Activated CD8-positive, alpha-beta memory T cell treated with anti-CD3 and anti-CD28 coated beads for 4 hours (primary cell): ENCODE results near the gene USP53.
"Not testable (repeated sequence)": the region's sequence is repeated elsewhere in the genome, so short reads cannot be mapped to it uniquely, and the experiment has no call there.

Experiments used
- DNase-seq, 2 donors: peaks; one replicate each; pipeline ENCODE4 v3.0.0-alpha.2; 2020; ENCODE audit warnings: low read depth in 2 of 2

Gene USP53

DNA sequence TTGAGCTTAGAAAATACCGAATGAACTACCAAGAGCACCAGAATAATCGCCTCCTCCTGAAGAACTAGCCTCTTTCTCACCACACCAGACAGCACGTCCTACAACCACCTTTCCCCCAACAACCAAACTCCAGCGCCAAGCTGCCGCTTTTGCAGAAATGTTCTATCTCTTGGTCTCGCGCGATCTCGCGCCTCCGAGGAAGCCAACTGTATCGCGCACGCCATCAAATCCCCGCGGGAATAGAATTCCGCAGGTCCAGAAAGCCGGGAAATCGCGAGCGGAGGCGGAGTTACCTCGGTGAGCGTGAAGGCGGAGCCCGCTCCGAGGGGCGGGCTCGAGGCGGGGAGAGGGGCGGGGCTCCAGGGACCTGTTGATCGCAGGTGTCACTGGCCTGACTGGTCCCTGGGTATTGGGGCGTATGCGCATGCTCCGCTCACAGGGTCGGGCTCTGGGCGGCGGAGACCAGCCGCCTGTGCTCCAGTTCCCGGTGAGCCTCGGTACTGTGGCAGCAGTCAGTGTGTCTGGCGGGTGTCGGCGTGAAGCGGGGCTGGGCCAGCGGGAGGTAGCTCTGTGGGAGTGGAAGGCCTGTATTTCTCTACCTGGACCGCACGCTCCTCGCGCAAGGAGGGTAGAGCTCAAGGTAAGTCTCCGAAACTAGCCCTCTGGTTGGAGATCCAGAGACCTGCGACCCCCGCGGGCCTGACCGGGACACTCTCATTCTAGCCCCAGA lies at the start of gene USP53:
Gene USP53 (plus strand): TSS at position 480 of the 730 bp plus-strand sequence. CDS start 27,047 bp downstream, outside the sequence.
- peak; percentile 94 to 96 for DNase-seq

DNA sequence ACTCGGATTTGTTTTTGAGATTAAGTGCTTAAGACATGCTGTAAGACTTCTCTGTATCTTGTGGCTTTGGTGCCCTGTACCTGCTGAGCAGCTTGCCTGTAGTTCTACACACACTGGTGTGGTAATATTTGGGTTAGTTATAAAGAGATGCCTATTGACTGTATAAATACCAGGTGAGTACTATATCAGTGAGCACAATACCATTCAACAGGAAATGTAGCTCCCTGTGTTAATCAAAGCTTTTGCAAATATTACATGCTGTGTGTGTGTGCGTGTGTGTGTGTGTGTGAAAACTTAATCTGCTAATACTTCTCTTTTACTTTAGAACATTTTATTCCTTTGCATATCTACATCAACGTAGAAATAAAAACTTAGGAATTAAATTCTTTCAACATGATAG lies 46.7 kb upstream of the USP53 start:
- DNase-seq = no peak

DNA sequence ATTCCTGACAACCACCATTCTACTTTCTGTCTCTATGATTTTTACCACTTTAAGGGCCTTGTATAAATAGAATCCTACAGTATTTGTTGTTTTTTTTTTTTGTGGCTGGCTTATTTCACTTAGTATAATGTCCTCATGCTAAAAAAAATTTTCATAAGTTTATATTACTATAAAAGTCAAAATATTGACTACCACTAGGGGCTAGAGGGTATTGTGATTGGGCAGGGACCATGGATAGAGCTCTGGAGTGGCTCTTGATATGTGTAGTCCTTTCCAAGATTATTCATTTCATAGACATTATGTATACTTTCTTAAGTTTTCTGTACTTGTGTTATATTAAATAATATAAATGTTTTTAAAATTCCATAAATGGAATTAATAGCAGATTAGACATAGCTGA lies 42.3 kb upstream of the USP53 start:
- no peak for DNase-seq

DNA sequence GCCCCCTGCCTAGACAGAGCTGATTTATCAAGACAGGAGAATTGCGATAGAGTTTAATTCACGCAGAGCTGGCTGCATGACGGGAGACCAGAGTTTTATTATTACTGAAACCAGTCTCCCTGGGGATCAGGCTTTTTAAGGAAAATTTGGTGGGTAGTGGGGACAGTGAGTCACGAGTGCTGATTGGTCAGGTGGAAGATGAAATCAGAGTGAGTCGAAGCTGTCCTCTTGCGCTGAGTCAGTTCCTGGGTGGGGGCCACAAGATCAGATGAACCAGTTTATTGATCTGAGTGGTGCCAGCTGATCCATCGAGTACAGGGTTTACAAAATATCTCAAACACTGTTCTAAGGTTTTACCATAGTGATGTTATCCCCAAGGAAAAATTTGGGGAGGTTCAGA lies 40.3 kb upstream of the USP53 start:
- no peak for DNase-seq

DNA sequence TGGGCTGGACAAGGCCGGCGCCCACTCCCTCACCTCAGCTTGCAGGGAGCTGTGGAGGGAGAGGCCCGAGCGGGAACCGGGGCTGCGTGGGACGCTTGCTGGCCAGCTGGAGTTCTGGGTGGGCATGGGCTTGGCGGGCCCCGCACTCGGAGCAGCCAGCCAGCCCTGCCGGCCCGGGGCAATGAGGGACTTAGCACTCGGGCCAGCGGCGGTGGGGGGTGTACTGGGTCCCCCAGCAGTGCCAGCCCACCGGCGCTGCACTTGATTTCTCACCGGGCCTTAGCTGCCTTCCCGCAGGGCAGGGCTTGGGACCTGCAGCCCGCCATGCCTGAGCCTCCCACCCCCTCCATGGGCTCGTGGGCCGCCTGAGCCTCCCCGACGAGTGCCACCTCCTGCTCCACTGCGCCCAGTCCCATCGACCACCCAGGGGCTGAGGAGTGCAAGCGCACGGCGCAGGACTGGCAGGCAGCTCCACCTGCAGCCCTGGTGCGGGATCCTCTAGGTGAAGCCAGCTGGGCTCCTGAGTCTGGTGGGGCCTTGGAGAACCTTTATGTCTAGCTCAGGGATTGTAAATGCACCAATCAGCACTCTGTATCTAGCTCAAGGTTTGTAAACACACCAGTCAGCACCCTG lies 38.7 kb upstream of the USP53 start:
- not testable (repeated sequence) for DNase-seq

DNA sequence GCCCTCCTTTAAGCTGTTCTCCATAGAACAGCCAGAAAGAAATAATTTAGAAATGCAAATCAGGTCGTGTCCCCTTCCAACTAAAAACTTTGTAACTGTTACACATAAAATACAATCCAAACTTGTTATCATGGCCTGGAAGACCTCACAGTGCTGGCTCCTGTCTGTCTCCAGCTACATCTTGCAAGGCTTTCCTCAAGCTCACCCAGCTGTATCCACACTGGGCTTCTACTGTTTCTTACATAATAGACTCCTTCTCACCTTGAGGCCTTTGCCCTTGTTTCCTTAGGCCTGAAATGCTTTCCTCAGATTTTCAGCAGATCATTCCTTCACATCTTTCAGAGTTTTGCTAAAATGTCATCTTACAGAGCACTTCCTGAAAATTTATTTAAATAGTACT lies 33.5 kb upstream of the USP53 start:
- DNase-seq = no peak

DNA sequence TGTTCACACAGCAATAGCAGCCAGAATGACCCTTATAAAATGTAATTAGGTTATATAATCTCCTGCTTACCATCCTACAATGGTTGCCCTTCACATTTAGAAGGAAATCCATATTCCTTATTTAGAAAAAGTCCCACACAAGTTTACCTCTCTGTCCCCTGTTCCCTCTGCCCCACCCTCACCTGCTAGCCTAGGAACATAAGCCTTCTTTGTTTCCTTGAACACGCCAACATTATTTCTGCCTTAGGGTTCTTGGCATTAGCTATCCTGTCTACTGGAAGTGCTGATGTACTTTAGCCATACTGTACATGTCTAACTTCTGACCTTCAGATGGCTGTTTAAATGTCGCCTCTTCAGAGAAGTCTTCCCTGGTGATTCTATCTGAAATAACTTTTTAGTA lies 28.4 kb upstream of the USP53 start:
- DNase-seq = no peak

DNA sequence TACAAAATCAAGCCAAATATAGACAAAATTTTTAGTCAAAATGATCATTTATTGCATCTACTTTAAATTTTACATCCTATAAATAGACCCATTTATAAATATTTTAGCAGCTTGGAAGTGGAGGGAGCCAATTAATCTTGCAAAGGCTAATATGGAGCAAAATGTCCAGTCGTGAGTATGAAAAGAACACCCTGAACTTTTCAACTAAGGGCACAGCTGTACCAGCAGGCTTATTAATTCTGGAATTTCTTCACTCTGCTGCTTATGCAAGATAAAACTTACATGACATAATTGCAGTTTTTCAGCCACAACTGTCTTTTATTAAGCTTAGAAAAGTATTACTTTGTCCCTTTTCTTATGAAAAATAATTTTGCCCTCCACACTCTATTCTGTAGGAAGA lies 22.9 kb upstream of the USP53 start:
- DNase-seq = no peak

DNA sequence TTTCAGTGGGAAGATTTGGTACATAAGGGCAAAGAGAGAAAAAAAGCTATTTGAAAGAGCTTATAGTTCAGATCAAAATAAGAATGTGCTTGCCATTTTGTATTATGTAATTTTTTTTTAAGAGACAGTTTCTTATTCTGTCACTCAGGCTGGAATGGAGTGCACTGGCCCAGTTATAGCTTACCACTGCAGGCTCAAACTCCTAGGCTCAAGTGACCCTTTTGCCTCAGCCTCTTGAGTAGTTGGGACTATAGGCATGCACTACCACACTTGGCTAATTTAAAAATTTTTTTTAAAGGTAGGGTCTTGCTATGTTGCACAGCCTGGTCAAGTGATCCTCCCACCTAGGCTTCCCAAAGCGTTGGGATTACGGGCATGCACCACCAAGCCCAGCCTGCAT lies 22.2 kb upstream of the USP53 start:
- DNase-seq = no peak

DNA sequence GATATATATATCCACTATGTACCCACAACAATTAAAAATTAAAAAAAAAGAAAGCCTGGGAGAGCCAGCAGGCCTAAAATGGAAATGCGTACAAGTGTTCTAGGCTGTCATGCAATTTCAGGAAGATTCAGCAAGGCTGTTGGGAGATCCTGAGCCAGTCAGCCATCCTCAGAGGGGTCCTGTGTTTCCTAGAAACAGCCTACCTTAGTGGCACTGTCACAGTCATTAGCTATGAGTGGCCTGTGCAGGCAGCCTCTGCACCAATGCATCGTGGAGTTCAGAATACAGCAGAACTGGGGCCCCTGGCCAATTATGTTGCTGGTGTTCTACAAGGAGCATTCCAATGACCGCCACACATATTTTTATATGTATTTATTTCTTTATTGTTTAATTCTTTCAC lies 21.0 kb upstream of the USP53 start:
- DNase-seq = no peak

DNA sequence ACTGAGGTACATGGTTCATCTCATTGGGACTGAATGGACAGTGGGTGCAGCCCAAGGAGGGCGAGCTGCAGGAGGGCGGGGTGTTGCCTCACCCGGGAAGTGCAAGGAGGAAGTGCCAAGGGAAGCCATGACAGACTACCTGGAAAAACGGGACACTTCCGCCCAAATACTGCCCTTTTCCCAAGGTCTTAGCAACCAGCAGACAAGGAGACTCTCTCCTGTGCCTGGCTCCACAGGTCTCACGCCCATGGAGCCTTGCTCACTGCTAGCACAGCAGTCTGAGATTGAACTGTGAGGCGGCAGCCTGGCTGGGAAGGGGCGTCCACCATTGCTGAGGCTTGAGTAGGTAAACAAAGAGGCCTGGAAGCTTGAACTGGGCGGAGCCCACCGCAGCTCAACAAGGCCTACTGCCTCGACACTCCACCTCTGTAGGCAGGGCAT lies 14.7 kb upstream of the USP53 start:
- no peak for DNase-seq

DNA sequence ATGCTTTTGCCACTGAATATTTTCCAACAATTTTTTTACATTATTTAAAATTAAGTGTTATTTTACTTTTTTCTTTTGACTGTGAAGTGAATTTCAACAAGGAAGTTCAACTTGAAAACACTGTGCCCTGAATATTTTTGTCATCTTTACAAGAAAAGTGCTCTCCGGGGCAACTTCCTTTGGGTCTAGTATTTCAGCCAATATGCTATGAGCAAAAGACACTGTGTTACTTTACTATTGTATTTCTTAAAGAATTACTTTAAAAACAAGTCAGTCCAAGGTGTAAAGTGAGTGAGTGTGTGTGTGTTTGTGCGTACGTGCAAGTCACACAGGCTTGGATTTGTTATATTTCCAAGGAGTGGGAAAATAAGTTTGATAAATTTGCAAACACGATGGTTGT lies 7.6 kb upstream of the USP53 start:
- no peak for DNase-seq

DNA sequence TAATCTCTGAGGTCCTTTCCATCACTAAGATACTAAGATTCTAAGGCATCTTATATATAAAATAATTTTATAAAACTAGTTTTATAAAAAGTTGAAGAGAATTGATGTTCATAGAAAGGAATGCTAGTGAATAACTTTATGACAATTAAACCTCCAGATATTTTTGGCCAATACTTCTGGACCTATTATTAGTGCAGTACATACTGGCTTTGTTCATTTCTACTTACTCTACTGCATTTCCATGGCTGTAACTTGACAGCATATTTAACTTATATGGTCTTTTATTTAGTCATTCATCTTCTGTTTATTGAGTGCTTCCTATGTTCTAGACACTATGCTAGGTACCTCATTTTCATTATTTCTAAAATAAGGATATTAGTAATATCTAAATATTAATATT lies 6.8 kb upstream of the USP53 start:
- DNase-seq = no peak

DNA sequence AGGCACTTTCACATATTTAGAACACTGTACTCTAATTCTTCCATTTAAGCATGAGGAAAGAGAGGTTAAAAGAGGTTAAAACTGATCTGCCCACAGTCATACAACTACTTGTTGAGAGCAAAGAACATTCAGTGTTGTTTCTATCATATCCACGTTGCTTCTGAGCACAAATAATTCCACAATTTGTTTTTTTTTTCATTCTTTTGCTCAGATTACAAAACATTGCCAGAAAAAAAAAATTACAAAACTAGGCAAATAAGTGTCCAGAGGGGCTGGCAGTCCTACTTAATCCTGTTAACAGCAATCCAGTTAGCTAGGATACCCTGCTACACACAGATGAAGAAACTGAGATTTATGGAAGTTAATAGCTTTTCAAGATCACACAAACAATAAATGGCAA lies 6.3 kb upstream of the USP53 start:
- no peak for DNase-seq

DNA sequence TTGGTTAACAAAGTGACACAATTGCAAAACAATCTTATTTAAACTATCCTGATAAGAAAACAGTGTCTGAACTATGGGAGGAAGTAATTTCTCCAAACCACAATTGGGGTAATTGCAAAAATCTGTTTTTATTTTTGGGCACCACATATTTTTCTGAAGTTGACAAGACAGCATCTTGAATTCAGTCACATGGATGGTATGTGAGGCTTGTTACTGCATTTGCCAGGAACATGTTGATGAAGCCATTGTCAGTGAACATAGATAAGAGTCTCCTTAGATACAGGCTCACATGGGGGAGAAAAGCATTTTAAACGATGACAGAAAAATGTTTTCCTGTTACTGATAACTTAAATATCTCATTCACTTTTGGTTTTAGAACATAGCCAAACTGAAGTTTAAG lies 5.5 kb upstream of the USP53 start:
- no peak for DNase-seq

DNA sequence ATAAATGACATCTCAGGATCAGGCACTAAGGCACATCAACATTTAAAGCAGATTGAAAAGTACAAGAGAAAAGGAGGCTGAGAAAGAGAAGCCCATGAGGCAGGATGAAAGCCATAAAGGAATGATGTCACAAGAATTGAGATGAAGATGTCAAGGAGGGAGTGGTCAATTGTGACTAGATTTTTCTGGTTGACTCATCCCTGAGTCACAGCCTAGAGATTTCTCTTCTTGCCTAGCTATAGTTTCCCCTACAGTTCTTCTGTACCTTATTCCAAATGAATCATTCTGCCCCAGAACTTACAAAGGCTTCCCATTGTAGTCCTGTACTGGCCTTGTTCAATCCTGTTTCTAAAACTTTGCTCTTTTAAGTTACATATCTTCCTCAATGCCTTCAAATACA lies 3.4 kb upstream of the USP53 start:
- DNase-seq = peak; percentile 19 to 46

DNA sequence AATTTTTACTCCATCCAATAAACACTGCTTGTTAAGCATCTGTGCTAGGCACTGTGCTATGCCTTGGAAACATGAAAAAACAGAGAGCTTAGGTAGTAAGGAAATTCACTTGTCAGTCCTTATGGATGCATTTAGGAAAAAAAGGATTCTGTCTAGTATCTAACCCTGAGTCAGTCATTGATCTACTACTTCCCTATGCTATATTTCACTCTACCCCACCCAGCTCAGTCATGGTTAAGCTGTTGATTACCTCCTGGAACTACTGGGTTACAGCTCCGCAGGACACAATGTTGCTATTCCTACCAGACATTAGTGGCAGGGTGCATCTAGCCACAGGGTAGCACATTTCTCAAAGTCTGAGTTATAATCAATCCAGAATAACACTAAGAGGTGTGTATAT lies 2.9 kb upstream of the USP53 start:
- DNase-seq = no peak

DNA sequence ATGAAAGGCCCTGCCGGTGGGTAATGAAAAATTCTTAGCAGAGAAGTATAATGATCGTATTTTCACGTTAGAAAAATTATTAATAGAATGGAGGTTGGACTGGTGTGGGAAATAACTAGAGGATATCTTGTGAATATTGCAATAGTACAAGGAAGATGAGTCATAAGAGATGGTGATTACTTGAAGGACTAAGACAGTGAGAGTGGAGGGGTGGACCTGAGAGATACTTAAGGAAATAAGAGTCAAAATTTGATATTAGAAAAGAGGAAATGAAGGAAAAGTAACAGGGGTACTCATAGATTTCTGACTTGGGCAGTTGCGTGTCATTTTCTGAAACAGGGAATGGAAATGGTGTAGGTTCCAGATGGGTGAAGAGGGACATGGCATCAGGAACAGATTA lies 1.7 kb upstream of the USP53 start:
- DNase-seq = no peak

DNA sequence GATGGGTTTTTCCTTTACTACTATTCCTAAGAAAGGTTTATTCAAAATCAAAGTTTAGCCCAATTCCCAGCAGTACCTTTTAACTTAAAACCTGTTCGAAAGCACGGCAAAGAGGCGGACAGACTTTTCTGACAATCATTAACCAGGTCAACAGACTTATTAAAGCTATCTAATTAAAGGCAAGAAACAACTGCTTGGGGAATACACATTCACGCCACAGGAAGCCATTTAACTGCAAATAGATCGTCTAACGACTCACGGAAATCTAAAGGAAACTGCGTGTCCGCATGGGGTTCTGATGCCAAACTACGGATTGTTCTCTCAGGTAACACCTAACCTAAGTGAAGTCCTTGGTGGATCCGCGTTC lies 663 bp upstream of the USP53 start:
- no peak for DNase-seq

DNA sequence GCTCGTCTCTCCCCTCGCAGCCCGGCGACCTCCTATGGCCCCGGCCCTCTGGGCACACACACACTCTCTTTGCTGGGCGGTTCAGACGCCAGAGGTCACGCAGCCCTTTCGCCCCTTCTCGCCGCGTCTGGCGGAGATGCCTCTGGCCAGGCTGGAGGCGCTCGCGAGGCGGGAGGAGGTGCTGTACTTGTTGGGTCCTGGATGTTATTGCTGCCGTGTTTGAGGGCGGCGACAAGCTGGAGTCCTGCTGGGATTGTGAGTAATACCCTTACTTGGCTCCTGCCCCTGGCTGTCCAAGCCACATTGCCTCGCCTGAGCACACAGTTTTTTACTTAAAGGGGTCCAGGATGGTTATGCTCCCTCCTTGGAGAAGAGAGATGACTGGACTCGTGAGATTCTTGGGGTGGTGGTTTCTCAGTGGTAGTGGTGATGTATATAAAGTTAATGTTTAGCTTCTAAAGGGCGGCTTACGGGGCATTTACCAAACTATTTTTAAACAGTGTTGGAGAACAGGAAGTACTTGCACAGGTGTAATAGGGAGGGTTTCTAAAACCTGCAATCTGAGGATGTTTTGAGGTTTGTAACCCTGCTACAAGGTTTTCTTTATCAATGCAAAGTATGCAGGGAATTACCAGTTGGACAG lies 572 bp downstream of the USP53 start:
- peak; percentile 15 to 30 for DNase-seq

DNA sequence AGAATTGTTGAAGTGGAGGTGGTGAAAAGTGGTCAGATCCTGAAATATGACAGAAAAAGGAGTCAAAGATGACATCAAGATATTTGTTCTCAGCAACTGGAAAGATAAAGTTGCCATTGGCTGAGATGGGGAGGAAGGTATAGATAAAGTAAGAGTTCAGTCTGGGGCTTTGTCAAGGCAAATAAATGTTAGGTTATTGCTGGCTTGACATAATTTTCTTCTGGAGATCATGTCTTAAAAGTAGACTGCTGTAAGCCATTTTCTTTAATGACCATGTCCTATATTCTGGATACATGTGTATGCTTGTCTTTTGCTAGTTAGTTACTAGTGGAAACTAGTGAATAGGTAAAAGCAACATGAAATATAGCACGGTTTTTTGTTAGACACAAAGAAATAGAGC lies 5.6 kb downstream of the USP53 start:
- DNase-seq = no peak

DNA sequence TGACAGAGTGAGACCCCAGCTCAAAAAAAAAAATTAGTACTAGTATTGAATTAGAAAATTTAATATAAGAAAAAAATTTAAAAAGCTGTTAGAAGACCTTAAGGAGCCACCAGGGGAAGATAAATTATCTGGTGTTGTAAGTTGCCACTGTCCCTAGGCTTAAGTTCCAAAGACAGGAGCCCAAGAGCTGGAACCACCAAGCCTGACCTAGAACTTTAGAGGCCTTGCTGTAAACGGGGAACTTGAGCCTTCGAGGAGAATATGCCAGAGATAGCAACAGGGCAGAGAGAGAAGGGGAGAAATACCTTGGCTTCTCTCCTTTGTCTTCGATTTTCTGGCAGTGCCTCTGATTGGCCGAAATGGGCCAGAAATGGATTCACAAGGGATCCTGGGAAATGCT lies 8.9 kb downstream of the USP53 start:
- DNase-seq = no peak

DNA sequence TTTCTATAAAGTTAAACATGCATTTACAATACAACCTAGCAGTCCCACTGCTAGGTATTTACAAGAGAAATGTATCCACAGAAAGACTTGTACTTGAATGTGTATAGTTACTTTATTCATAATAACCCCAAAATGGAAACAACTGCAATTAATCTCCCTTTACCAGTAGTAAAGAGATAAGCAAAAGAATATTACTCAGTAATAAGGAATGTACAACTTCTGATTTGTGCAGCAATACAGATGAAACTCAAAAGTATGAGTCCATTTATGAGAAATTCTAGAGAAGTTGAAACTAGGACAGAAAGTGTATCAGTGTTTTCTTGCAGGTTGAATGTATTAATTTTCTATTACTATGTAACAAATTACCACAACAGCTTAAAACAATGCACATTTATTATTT lies 15.2 kb downstream of the USP53 start:
- no peak for DNase-seq
